Stimulated activated CD4-positive, alpha-beta T cell treated with anti-CD3 and anti-CD28 coated beads, Interleukin-2, amount 100 ng/mL, for 48 hours (primary cell): ENCODE measurements around the gene DUSP14.
"Not testable (repeated sequence)": the region's sequence is repeated elsewhere in the genome, so short reads cannot be mapped to it uniquely, and the experiment has no call there.

Experiments
- DNase-seq, 2 donors: peaks; one replicate each; pipeline ENCODE4 v3.0.0-alpha.2; 2020

DUSP14 gene

GRCh38 chr17:37489197-37490001 is at the start of gene DUSP14:
Gene DUSP14, plus strand, starts transcription at chr17:37489891. Its CDS starts 22,382 bp downstream, at chr17:37512273.
- DNase-seq = peak; percentile 60 to 71

GRCh38 chr17:37440424-37440823 is 49.3 kb upstream of the DUSP14 start:
- DNase-seq = no peak

GRCh38 chr17:37441369-37442014 is 48.2 kb upstream of the DUSP14 start:
- DNase-seq = not testable (repeated sequence)

- no peak for DNase-seq
Measured at GRCh38 chr17:37446027-37446426, 43.7 kb upstream of the DUSP14 start.

- DNase-seq = no peak
Measured at GRCh38 chr17:37447641-37448040, 42.0 kb upstream of the DUSP14 start.

- DNase-seq = no peak
Measured at GRCh38 chr17:37450112-37450511, 39.6 kb upstream of the DUSP14 start.

GRCh38 chr17:37457801-37458200 is 31.9 kb upstream of the DUSP14 start:
- not testable (repeated sequence) for DNase-seq

GRCh38 chr17:37458805-37459204 is 30.9 kb upstream of the DUSP14 start:
- no peak for DNase-seq

- no peak for DNase-seq
Measured at GRCh38 chr17:37461668-37462067, 28.0 kb upstream of the DUSP14 start.

GRCh38 chr17:37462492-37462891 is 27.2 kb upstream of the DUSP14 start:
- DNase-seq = no peak

GRCh38 chr17:37463039-37463438 is 26.7 kb upstream of the DUSP14 start:
- DNase-seq = no peak

GRCh38 chr17:37465069-37465616 is 24.5 kb upstream of the DUSP14 start:
- DNase-seq = no peak

- DNase-seq = no peak
Measured at GRCh38 chr17:37466471-37466870, 23.2 kb upstream of the DUSP14 start.

GRCh38 chr17:37470181-37470580 is 19.5 kb upstream of the DUSP14 start:
- no peak for DNase-seq

GRCh38 chr17:37475731-37476420 is 13.8 kb upstream of the DUSP14 start:
- DNase-seq = no peak

GRCh38 chr17:37476431-37477120 is 13.1 kb upstream of the DUSP14 start:
- no peak for DNase-seq

GRCh38 chr17:37478187-37478586 is 11.5 kb upstream of the DUSP14 start:
- no peak for DNase-seq

GRCh38 chr17:37479025-37479424 is 10.7 kb upstream of the DUSP14 start:
- no peak for DNase-seq

GRCh38 chr17:37480427-37480826 is 9.3 kb upstream of the DUSP14 start:
- no peak for DNase-seq

- no peak for DNase-seq
Measured at GRCh38 chr17:37481001-37481665, 8.6 kb upstream of the DUSP14 start.

- no peak for DNase-seq
Measured at GRCh38 chr17:37483311-37484039, 6.2 kb upstream of the DUSP14 start.
